KBM-7 (cell line): Measurements from ENCODE around the gene BOC.

Experiments used
- DNase-seq: peaks from one replicate; pipeline ENCODE4 v3.0.0-alpha.2; 2015
- in situ Hi-C: fragments of 300-500 bp; cut with MboI; formaldehyde crosslinking; loops from 2 replicates; pipeline ENCODE4 v1.14.3; 2020; ENCODE audit warnings: low sequenced_read_pairs, low pct_unique_long_range_greater_than_20kb, mixed read lengths

The BOC gene

DNA sequence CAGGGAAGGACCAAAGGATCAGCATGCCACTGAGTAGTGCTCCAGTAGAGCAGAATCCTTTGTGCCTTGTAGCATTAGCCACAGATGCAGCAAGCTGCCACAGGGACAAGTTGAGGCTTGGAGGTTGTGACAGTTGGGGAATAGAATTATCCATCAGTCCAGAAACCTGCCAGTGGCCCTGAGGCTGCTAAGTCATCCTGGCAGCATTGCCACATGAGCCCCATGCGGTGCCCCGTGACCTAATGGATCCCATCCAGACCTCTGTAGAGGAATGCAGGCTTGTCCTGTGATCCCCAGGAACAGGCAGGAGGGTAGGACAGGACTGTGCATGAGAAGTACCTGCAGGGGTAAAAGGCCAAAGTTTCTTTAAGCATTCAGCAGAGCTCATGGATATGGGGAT is 51.7 kb downstream of the BOC start:
- in situ Hi-C loops: no loop called here
- DNase-seq: no peak

GRCh38 chr3:113263778-113264177 is 52.4 kb downstream of the BOC start:
- in situ Hi-C loops: no loop called here

DNA sequence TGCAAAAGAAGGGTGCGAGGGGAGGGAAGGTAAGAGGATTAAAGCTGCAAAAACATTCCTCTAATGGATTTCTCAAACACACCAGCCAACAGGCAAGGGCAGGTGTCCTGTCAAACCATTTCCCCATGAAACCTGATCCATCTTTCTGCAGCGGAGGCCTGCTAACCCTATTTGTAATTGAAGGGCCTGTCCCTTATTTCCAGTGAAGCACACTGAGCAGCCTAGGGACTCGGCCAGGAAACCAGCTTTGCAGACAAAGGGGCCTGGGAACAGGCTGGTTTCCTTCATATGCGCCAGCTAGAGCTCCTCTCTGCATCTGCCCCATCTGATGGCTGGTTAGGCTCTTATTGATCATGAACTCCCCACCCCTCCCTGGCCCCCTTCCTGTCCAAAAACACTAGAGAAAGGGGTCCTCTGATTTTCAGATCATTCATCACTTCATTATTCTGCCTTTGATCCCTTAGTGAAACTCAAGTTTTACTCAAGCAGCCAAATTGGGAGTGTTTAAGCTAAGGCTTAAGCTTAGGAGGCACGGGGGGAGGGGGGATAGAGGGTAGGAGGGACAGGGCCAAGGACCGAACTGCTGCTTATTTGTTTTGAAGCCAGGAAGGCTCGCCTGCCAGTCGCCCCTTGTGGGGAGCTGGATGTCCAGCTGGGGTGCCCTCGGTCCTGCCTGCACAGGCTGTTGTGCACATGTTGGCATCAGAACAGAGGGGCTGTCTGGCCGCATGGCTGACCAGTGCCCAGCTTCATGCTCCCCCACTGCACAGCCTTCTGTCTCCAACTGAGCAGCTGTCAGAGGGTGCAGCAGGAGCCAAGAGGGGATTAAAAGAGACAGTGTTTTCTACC is 53.1 kb downstream of the BOC start:
- in situ Hi-C loops: no loop called here
- DNase-seq: no peak

More at GRCh38 chr3:113263778-113264177, 52.4 kb downstream of the BOC start:
- no peak for DNase-seq

DNA sequence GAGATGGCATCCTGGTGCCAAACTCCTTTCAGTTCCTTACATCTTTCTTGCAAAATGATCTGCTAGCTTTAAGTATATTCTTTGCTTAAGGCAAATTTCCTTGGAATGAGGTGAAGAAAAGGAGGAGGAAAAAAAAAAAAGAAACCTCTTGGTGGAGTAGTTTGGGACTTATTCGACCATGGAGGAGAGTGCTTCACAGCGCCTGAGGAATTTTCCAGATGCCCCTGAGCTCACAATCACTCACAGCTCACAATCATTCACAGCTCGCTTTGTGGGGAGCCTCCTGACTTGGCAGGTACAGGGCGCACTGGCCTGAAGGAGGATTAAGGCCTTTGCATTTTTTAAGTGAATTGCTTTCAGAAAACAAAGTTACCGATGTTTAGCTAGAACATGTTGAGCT is 53.9 kb downstream of the BOC start:
- in situ Hi-C loops: no loop called here
- no peak for DNase-seq

DNA sequence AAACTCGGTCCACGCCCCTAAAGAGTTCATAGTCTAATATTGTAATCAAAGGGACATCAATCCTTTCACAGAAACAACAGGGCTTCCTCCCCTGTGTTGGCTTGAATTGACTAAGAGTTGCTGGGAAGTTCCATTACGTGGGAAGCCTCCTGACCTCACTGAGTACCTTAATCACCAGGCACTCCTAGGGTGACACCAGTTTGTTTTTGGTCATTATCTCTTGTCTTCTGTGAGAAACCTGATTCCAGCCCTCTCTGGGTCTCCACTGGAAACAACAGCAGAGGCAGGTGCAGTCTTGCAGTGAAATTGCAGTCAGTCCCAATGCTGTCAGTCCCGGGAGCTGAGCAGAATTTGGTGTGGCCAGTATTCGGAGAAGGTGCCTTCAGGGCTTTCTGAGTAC is 55.4 kb downstream of the BOC start:
- in situ Hi-C loops: no loop called here
- DNase-seq: no peak

GRCh38 chr3:113268311-113268710 is 57.0 kb downstream of the BOC start:
- DNase-seq: no peak
- in situ Hi-C loops: no loop called here

DNA sequence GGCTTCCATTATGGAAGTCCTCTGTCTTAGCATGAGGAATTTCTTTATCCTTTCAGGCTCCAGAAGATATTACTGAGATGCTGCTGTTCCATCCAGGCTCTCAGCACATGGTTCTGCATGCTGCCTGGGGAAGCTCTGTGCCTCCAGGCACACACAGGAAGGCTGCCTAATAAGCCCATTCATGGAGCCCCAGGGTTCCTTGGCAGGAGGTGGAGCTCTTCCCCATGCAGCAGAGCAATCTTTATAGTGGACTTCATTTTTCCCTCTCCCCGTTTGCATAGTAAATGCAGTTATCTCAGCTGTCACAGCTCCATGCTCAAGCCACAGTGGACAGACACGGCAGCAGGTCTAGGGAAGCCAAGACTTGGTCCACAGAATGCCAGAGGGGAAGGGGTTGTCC is 57.6 kb downstream of the BOC start:
- no peak for DNase-seq
- in situ Hi-C loops: no loop called here

DNA sequence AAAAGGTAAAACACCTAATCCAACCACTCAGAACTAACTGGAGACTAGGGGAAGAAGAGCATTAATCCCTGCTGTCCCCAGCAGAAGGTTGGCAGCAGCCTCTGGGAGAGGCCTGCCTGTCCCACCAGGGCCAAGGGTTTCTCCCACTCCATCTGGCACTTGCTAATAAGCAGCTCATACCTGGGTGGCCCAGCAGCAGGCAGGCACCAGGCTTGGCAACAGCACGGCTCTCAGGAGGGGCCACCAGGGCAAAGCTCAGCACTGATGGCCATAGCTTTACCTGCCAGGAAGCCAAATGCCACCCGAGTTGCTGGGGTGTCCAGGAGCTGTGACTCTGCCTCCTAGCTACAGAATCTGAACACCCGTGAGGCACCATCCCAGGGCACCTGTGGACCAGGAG is 58.3 kb downstream of the BOC start:
- no peak for DNase-seq
- in situ Hi-C loops: no loop called here

DNA sequence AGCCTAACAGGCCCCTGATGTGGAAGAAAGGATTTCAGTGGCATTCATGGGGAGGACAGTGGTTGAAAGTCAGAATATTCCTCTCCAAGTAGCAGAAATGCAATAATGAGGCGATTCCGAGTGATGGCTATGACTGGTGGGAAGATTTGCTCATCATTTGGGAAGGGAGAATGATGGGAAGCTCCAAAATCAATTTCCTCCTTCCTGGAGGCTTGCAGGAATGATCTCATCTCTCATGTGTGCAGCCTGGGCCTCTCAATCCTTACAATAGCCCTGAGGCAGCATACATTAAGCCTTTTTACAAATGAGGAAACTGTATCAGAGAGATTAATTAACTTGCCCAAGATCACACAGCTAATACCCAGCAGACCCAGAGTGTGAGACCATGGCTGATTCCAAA is 58.7 kb downstream of the BOC start:
- no peak for DNase-seq
- in situ Hi-C loops: no loop called here

- in situ Hi-C loops: no loop called here
- no peak for DNase-seq
Observed at GRCh38 chr3:113270786-113271185, 59.4 kb downstream of the BOC start.

DNA sequence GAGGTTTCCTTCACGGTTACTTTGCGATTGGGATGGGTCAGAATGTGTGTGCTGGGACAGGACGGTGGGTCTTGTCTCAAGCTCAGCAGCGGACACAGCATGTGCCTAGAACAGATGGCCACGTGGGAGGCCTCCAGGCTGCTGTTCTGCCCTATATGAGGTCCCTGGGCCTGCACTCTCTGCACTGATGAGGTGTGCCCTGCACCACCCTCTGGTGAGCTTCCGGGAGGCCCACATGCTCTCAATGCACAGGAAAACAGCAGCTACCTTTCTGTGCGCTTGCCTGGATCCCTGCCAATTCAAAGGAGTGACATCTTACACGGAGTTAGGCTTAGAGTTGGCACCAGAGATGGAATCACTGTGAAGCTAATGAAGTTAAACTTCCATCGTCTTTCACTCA is 59.8 kb downstream of the BOC start:
- in situ Hi-C loops: no loop called here
- no peak for DNase-seq

- in situ Hi-C loops: no loop called here
- DNase-seq: no peak
Observed at GRCh38 chr3:113271594-113272384, 60.4 kb downstream of the BOC start.

GRCh38 chr3:113272385-113272779 is 61.0 kb downstream of the BOC start:
- in situ Hi-C loops: no loop called here
- no peak for DNase-seq

GRCh38 chr3:113273011-113273410 is 61.7 kb downstream of the BOC start:
- DNase-seq: no peak
- in situ Hi-C loops: no loop called here

GRCh38 chr3:113273604-113274378 is 62.4 kb downstream of the BOC start:
- in situ Hi-C loops: no loop called here

GRCh38 chr3:113274425-113275257 is 63.3 kb downstream of the BOC start:
- DNase-seq: no peak
- in situ Hi-C loops: no loop called here

More at GRCh38 chr3:113273604-113274378, 62.4 kb downstream of the BOC start:
- no peak for DNase-seq

DNA sequence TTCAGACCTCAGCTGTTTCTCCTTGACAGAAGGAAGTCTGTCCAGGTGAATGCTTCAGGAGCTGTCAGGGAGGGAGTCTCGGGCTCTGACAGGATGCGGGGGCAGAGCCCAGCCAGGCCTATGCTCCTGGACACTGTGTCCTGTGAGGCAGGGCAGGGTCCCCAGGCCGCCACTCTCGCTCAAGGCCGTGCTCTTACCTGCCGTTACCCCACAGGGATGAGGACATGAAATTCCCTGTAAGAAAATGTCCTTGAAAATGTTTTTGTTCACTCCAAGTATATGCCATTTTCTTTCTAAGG is 63.9 kb downstream of the BOC start:
- DNase-seq: no peak
- in situ Hi-C loops: no loop called here

- in situ Hi-C loops: no loop called here
Observed at GRCh38 chr3:113275583-113275928, 64.2 kb downstream of the BOC start.

More at GRCh38 chr3:113275583-113275928, 64.2 kb downstream of the BOC start:
- DNase-seq: no peak
